Tibial artery (tissue), 4 donors: Measurements from ENCODE around the gene KLHL29.

ENCODE experiments used
- DNase-seq, 2 donors: peaks; one replicate each; pipeline ENCODE4 v3.0.0-alpha.2; 2019
- H3K27ac ChIP-seq, 2 donors: fragments of 200-600 bp; sonication (generic) in 1 of 2; 1 replicate in 1 of 2; 2 replicates in 1 of 2; pipeline ENCODE4 v1.5.1; 2018 to 2019; ENCODE audit warnings: mild to moderate bottlenecking in 1 of 2
- H3K27me3 ChIP-seq, 2 donors: fragments of 200-600 bp; sonication (generic) in 1 of 2; one replicate each; pipeline versions ENCODE4 v1.5.1 to v1.6.0; 2016 to 2019
- H3K36me3 ChIP-seq, 3 donors: fragments of 200-600 bp; sonication (generic) in 2 of 3; one replicate each; pipeline ENCODE4 v1.5.1; 2016 to 2019; ENCODE audit warnings: mild to moderate bottlenecking in 2 of 3
- H3K4me1 ChIP-seq, 4 donors: fragments of 200-600 bp; sonication (generic) in 2 of 4; 1 replicate in 3 of 4; 2 replicates in 1 of 4; pipeline ENCODE4 v1.5.1; 2016 to 2019
- H3K4me3 ChIP-seq, 2 donors: fragments of 200-600 bp; sonication (generic) in 1 of 2; 1 replicate in 1 of 2; 2 replicates in 1 of 2; pipeline ENCODE4 v1.5.1; 2018 to 2019; ENCODE audit warnings: mild to moderate bottlenecking in 2 of 2
- H3K9me3 ChIP-seq, 3 donors: fragments of 200-600 bp; sonication (generic) in 1 of 3; one replicate each; pipeline ENCODE4 v1.5.1; 2016 to 2019
- intact Hi-C: fragments of 100-400 bp; cut with DNase I; formaldehyde crosslinking; loops from one replicate; pipeline ENCODE4 v1.15.0; 2023; ENCODE audit warnings: low total_unique reads
- TF ChIP-seq, protein P1 (sequence below), 2 experiments: fragments of 200-600 bp in 1 of 2; fragments of 450-650 bp in 1 of 2; IDR thresholded peaks; one replicate each; pipeline ENCODE4 v1.5.1; 2017 to 2019; ENCODE audit warnings: antibody characterized with exemption in 2 of 2, mild to moderate bottlenecking in 1 of 2, moderate library complexity in 1 of 2

KLHL29 gene

DNA sequence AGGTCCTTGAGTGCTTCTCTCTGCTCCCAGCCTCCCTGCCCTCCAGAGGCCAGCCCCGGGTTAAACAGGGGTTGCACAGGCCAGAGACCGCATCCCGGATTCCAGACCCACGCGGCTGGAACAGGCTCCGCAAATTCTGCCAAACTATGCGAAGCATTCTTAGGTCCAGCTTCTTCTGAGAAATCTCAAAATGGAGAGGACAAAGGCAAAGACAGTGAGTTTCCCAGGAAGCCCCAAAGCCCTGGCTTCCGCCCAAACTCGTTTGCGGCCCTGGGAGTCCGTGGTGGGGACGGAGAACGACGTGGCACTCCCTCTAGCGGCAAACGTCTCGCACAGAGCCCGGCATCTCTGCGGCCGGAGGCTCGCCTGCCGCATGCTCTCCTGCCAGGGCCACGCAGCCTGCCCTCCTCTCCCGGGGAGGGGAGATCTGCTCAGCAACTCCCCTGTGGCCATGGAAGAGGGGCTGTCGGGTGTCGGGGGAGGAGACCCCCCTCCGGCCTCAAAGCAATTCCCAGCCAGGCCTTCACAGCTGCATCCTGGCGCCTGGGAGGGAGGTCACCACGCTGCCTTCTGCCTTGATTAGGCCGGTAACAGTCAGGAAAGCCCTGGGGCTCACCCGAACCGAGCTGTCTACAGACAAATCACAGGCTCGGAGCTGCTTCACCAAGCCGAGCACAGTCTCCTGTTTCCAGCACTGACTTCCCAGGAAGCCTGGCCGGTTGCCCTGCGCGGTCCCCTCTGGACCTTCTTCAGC lies 33.4 kb upstream of the KLHL29 start:
- peak; percentile 80 to 89 for DNase-seq
- intact Hi-C loops = loop anchor here (5.0 kb wide), 1 partner anchor 994 kb away; no protein-coding TSS in a partner anchor
- H3K9me3 ChIP-seq = no peaks in the 10 kb centered on the region
- H3K4me3 ChIP-seq = peak overlapping the region in 1 of 2 donors; percentile 24
- peak overlapping the region; percentile 22 to 26 for H3K27ac ChIP-seq
- TF ChIP-seq, protein P1, sequence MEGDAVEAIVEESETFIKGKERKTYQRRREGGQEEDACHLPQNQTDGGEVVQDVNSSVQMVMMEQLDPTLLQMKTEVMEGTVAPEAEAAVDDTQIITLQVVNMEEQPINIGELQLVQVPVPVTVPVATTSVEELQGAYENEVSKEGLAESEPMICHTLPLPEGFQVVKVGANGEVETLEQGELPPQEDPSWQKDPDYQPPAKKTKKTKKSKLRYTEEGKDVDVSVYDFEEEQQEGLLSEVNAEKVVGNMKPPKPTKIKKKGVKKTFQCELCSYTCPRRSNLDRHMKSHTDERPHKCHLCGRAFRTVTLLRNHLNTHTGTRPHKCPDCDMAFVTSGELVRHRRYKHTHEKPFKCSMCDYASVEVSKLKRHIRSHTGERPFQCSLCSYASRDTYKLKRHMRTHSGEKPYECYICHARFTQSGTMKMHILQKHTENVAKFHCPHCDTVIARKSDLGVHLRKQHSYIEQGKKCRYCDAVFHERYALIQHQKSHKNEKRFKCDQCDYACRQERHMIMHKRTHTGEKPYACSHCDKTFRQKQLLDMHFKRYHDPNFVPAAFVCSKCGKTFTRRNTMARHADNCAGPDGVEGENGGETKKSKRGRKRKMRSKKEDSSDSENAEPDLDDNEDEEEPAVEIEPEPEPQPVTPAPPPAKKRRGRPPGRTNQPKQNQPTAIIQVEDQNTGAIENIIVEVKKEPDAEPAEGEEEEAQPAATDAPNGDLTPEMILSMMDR (IDR thresholded peaks at IDR 0.05) = peak; percentile 77 to 88
- no peaks in the 10 kb centered on the region for H3K36me3 ChIP-seq
- no peaks in the 10 kb centered on the region for H3K27me3 ChIP-seq
- peaks cover 0 to 17% (median 12%) of the 10 kb centered on the region in 4 donors for H3K4me1 ChIP-seq

DNA sequence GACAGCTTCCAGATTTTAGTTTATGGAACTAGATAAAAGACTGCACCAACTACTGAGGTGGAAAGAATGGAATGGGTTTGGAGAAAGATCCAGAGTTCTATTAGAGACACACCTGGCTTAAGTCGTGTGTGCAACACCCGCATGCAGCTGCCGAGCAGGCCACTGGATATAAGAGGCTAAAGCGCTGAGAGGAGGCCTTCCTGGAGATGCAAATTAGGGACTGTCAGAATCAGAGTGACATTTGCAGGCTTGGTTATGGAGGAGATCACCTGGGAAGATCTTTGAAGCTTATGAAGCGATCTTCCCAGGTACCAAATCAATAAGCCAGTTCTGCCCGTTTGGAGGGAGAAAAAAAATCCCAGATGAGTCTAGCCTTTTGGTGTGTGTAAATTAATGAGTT lies 30.4 kb upstream of the KLHL29 start:
- no peaks in the 10 kb centered on the region for H3K36me3 ChIP-seq
- DNase-seq = no peak
- H3K27ac ChIP-seq = no peak overlapping the region
- no peak overlapping the region for H3K4me3 ChIP-seq
- TF ChIP-seq, protein P1 (IDR thresholded peaks at IDR 0.05) = no peak
- intact Hi-C loops = loop anchor here (5.0 kb wide), 1 partner anchor 997 kb away; no protein-coding TSS in a partner anchor
- peaks cover 0 to 17% (median 12%) of the 10 kb centered on the region in 4 donors for H3K4me1 ChIP-seq
- no peaks in the 10 kb centered on the region for H3K27me3 ChIP-seq
- H3K9me3 ChIP-seq = no peaks in the 10 kb centered on the region

DNA sequence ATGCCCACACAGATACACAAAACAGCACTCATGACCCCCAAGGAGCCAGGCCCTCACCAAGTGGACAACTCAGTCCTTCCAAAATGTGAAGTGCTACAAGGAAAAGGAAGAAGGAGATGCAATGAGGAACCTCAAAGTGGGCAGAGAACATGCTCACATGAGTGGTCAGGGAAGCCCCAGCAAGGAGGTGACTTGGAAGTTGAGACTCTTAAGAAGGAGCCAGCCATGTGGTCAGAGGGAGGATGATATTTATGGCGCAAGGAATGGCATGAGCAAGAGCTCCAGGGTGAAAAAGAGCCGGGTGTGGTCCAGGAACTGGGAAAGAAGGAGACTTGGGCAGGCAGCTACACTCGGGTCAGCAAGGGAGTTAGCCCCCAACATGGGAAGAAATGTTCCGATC lies 30.0 kb upstream of the KLHL29 start:
- intact Hi-C loops = no loop called here
- H3K36me3 ChIP-seq = no peaks in the 10 kb centered on the region
- no peaks in the 10 kb centered on the region for H3K27me3 ChIP-seq
- H3K4me3 ChIP-seq = no peak overlapping the region
- TF ChIP-seq, protein P1 (IDR thresholded peaks at IDR 0.05) = no peak
- H3K27ac ChIP-seq = no peak overlapping the region
- peaks cover 0 to 17% (median 12%) of the 10 kb centered on the region in 4 donors for H3K4me1 ChIP-seq
- no peak for DNase-seq
- no peaks in the 10 kb centered on the region for H3K9me3 ChIP-seq

- intact Hi-C loops = no loop called here
These were observed 28.3 kb upstream of the KLHL29 start for GRCh38 chr2:23356711-23357110.

DNA sequence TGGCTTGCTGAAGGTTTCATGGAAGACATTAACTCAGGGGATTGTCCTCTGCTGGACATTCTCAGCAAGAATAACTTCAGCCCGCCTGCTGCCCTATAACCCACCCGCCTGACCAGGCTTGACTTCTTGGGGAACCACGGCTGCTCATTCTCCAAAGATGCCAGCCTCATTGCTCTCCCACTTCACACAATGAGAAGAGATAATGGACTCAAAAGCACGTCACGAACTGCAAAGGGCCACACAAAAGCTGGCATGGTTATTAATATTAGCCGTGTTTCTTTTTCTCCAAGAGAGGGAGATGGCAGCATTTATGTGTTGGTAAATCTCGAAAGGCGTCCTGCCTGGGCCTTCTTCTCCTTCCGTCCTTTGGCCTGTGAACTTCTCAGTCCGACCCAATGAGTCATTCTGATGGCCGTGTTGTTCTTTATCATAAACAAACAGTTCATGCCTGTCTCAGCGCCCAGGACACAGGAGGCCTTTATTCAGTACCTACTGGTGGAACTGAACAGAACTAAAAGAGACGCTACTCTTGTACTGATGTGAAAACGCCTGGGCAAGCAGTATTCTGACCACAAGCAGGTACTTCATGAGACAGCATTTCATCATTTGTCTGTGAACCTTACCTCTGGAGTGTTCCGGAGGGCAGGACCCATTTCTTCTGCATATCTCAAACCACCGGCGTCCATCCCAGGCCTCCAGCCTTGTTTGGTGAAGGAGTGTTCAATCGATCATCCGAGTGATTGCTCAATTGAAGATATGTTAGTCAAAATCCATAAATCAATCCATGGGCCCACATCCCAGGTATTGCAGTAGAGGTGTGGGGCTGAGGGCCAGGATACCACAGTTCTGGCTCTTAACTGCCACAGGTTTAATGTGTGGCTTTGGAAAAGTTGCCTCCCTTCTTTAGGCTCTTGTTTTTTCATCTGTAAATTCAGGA lies 25.1 kb upstream of the KLHL29 start:
- Histone ChIP-seq H3K27me3 (no peaks in the 10 kb centered on the region), H3K4me3 (no peak overlapping the region), H3K36me3 (no peaks in the 10 kb centered on the region), H3K9me3 (no peaks in the 10 kb centered on the region), H3K27ac (no peak overlapping the region), H3K4me1 (no peaks in the 10 kb centered on the region)
- DNase-seq = no peak
- TF ChIP-seq, protein P1 (IDR thresholded peaks at IDR 0.05) = no peak
- intact Hi-C loops = loop anchor here (10.0 kb wide), 1 partner anchor 395 kb away; no protein-coding TSS in a partner anchor

More at GRCh38 chr2:23356711-23357110, 28.3 kb upstream of the KLHL29 start:
- H3K4me1 ChIP-seq = peaks cover 0 to 6% (median 4%) of the 10 kb centered on the region in 4 donors
- TF ChIP-seq, protein P1 (IDR thresholded peaks at IDR 0.05) = no peak
- no peaks in the 10 kb centered on the region for H3K36me3 ChIP-seq
- H3K27ac ChIP-seq = no peak overlapping the region
- DNase-seq = no peak
- no peaks in the 10 kb centered on the region for H3K27me3 ChIP-seq
- no peak overlapping the region for H3K4me3 ChIP-seq
- H3K9me3 ChIP-seq = no peaks in the 10 kb centered on the region
